H9 (cell line): ENCODE measurements around the gene SUPT3H. TPM values are rescaled to one million over a fixed set of nuclear protein-coding genes. Genes with fewer than 3 reads are reported as not detected.

Source experiments
- DNase-seq: peaks from one replicate; pipeline ENCODE4 v3.0.0-alpha.2; 2017
- H2AFZ ChIP-seq: one replicate; pipeline ENCODE4 v1.6.1; 2013; ENCODE audit warnings: mild to moderate bottlenecking, low read length, control low read depth, moderate library complexity
- H2AK5ac ChIP-seq: 2 replicates; pipeline ENCODE4 v1.6.1; 2013; ENCODE audit warnings: low read length, control low read depth, mixed read lengths; ENCODE audit not compliant: insufficient read length
- H2BK120ac ChIP-seq: one replicate; pipeline ENCODE4 v1.6.1; 2013; ENCODE audit warnings: low read depth, mild to moderate bottlenecking, low read length, control low read depth, inconsistent platforms; ENCODE audit not compliant: poor library complexity, severe bottlenecking
- H2BK12ac ChIP-seq: 2 replicates; pipeline ENCODE4 v1.6.1; 2013; ENCODE audit warnings: low read length, control low read depth, mixed read lengths, low read depth; ENCODE audit not compliant: insufficient read length
- H2BK15ac ChIP-seq: 2 replicates; pipeline ENCODE4 v1.6.1; 2013; ENCODE audit warnings: low read depth, low read length, control low read depth
- H2BK20ac ChIP-seq: one replicate; pipeline ENCODE4 v1.6.1; 2013; ENCODE audit warnings: low read depth, mild to moderate bottlenecking, low read length, control low read depth, inconsistent platforms; ENCODE audit not compliant: poor library complexity, severe bottlenecking
- H2BK5ac ChIP-seq: 2 replicates; pipeline ENCODE4 v1.6.1; 2013; ENCODE audit warnings: low read length, control low read depth, mixed read lengths; ENCODE audit not compliant: insufficient read length
- H3K14ac ChIP-seq: 2 replicates; pipeline ENCODE4 v1.6.1; 2013; ENCODE audit warnings: low read length, control low read depth; ENCODE audit not compliant: insufficient read depth
- H3K18ac ChIP-seq: 2 replicates; pipeline ENCODE4 v1.6.1; 2013; ENCODE audit warnings: low read depth, mild to moderate bottlenecking, mixed read lengths, low read length, control low read depth; ENCODE audit not compliant: insufficient read length
- H3K23ac ChIP-seq: 2 replicates; pipeline ENCODE4 v1.6.1; 2013; ENCODE audit warnings: low read length, control low read depth, mixed read lengths, low read depth; ENCODE audit not compliant: insufficient read length
- H3K23me2 ChIP-seq: 2 replicates; pipeline ENCODE4 v1.6.1; 2013; ENCODE audit warnings: low read depth, mild to moderate bottlenecking, mixed read lengths, low read length, control low read depth; ENCODE audit not compliant: insufficient read length, poor library complexity, severe bottlenecking
- H3K27ac ChIP-seq: 2 replicates; pipeline ENCODE4 v1.5.1; 2013; ENCODE audit warnings: low read length, control low read depth, mixed read lengths, low read depth; ENCODE audit not compliant: insufficient read length
- H3K27me3 ChIP-seq: 2 replicates; pipeline ENCODE4 v1.6.1; 2013; ENCODE audit warnings: low read length, control low read depth, inconsistent platforms; ENCODE audit not compliant: insufficient read depth
- H3K4ac ChIP-seq: 2 replicates; pipeline ENCODE4 v1.6.1; 2013; ENCODE audit warnings: low read depth, mild to moderate bottlenecking, control low read depth, inconsistent platforms, low read length, moderate library complexity
- H3K4me1 ChIP-seq: 2 replicates; pipeline ENCODE4 v1.6.1; 2013; ENCODE audit warnings: low read length, control low read depth, inconsistent platforms; ENCODE audit not compliant: insufficient read depth
- H3K4me2 ChIP-seq: 2 replicates; pipeline ENCODE4 v1.6.1; 2013; ENCODE audit warnings: low read length, control low read depth, mixed read lengths; ENCODE audit not compliant: insufficient read length, insufficient read depth
- H3K56ac ChIP-seq: 2 replicates; pipeline ENCODE4 v1.6.1; 2013; ENCODE audit warnings: low read depth, mild to moderate bottlenecking, mixed read lengths, low read length, control low read depth; ENCODE audit not compliant: insufficient read length
- H3K79me1 ChIP-seq: 2 replicates; pipeline ENCODE4 v1.6.1; 2013; ENCODE audit warnings: low read depth, mild to moderate bottlenecking, moderate library complexity, low read length, control low read depth, inconsistent platforms; ENCODE audit not compliant: insufficient read depth, poor library complexity, severe bottlenecking
- H3K79me2 ChIP-seq: 2 replicates; pipeline ENCODE4 v1.6.1; 2013; ENCODE audit warnings: low read length, control low read depth, inconsistent platforms; ENCODE audit not compliant: insufficient read depth
- H3K9ac ChIP-seq: 2 replicates; pipeline ENCODE4 v1.6.1; 2013; ENCODE audit warnings: low read length, control low read depth, mixed read lengths; ENCODE audit not compliant: insufficient read length; ENCODE audit errors: extremely low read depth
- H3K9me3 ChIP-seq: one replicate; pipeline ENCODE4 v1.6.1; 2013; ENCODE audit warnings: low read depth, low read length, inconsistent platforms; ENCODE audit not compliant: control insufficient read depth
- H3T11ph ChIP-seq: one replicate; pipeline ENCODE4 v1.6.1; 2013; ENCODE audit warnings: mild to moderate bottlenecking, low read length, control low read depth, inconsistent platforms
- H4K20me1 ChIP-seq: one replicate; pipeline ENCODE4 v1.6.1; 2013; ENCODE audit not compliant: control insufficient read depth, insufficient read length, insufficient read depth
- H4K5ac ChIP-seq: 2 replicates; pipeline ENCODE4 v1.6.1; 2013; ENCODE audit warnings: low read depth, mild to moderate bottlenecking, mixed read lengths, low read length, control low read depth; ENCODE audit not compliant: insufficient read length
- H4K8ac ChIP-seq: replicated peaks from 2 replicates; pipeline ENCODE4 v1.6.1; 2013; ENCODE audit warnings: low read length, control low read depth, mixed read lengths, low read depth; ENCODE audit not compliant: insufficient read length
- H4K91ac ChIP-seq: 2 replicates; pipeline ENCODE4 v1.6.1; 2013; ENCODE audit warnings: low read depth, mild to moderate bottlenecking, moderate library complexity, mixed read lengths, low read length, control low read depth; ENCODE audit not compliant: insufficient read length
- H3K27ac Mint-ChIP-seq, 3 experiments: 2 replicates in 2 of 3; 3 replicates in 1 of 3; pipeline ENCODE4 v1.8.0; 2020 to 2021; ENCODE audit warnings: mixed read lengths in 3 of 3, mild to moderate bottlenecking in 1 of 3, moderate library complexity in 1 of 3
- H3K27me3 Mint-ChIP-seq: 2 replicates; pipeline ENCODE4 v1.8.0; 2021; ENCODE audit warnings: low read depth, mild to moderate bottlenecking, moderate library complexity, mixed read lengths
- H3K36me3 Mint-ChIP-seq, 3 experiments: 2 replicates in 2 of 3; 3 replicates in 1 of 3; pipeline ENCODE4 v1.8.0; 2020 to 2021; ENCODE audit warnings: low read depth in 3 of 3, mixed read lengths in 3 of 3; ENCODE audit not compliant: insufficient read depth in 1 of 3
- H3K4me1 Mint-ChIP-seq, 2 experiments: 2 replicates each; pipeline ENCODE4 v1.8.0; 2020; ENCODE audit warnings: mixed read lengths in 2 of 2
- H3K4me3 Mint-ChIP-seq, 2 experiments: 2 replicates in 1 of 2; 3 replicates in 1 of 2; pipeline ENCODE4 v1.8.0; 2020 to 2021; ENCODE audit warnings: mild to moderate bottlenecking in 2 of 2, mixed read lengths in 2 of 2, moderate library complexity in 1 of 2
- H3K9me3 Mint-ChIP-seq, 2 experiments: 2 replicates in 1 of 2; 3 replicates in 1 of 2; pipeline ENCODE4 v1.8.0; 2020; ENCODE audit warnings: mild to moderate bottlenecking in 2 of 2, mixed read lengths in 2 of 2, moderate library complexity in 1 of 2
- CTCF ChIP-seq: fragments of 200-600 bp; sonication (generic); conservative IDR thresholded peaks from 3 replicates; pipeline ENCODE4 v1.8.0; 2021; ENCODE audit warnings: antibody characterized with exemption, mild to moderate bottlenecking
- WGBS: extraction: QIAGEN DNeasy Blood & Tissue Kit; methylation state at CpG from one replicate; pipeline ENCODE4 v1.1.7; 2013; ENCODE audit warnings: missing lambda C conversion rate, low lambda C conversion rate, mixed read lengths; ENCODE audit not compliant: insufficient read length; ENCODE audit errors: extremely low coverage; 5-methylcytosine and 5-hydroxymethylcytosine counted together
- total RNA-seq: library from RNA; stranded (reverse); gene quantifications from 2 replicates; pipeline ENCODE4 v1.2.1, GENCODE V29; 2021

SUPT3H gene
- total RNA-seq, 1 experiment from 2014 or later, result 22.5 TPM

DNA sequence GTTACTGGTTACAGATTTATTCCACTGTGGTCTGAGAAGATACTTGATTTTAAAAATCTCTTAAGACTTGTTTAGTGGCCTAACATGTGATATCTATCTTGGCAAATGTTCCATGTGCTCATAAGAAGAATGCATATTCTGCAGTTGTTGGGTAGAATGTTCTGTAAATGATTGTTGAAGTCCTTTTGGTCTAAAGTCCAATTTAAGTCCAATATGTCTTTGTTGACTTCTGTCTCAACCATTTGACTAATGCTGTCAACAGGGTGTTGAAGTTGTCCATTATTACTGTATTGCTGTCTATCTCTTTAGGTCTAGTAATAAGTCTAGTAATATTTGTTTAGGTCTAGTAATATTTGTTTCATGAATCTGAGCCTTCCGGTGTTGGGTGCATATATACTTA is 437.4 kb downstream of the SUPT3H start:
- H3K27ac ChIP-seq, result no peak overlapping the region
- H4K5ac ChIP-seq, result no peak overlapping the region
- no peak for DNase-seq
- no peaks in the 10 kb centered on the region for H3K79me1 ChIP-seq
- no peak overlapping the region for H4K91ac ChIP-seq
- no peaks in the 10 kb centered on the region for H3K79me2 ChIP-seq
- no peak overlapping the region for H2AFZ ChIP-seq
- H3K18ac ChIP-seq, result no peak overlapping the region
- no peak overlapping the region for H4K8ac ChIP-seq
- no peaks in the 10 kb centered on the region for H3K27me3 Mint-ChIP-seq
- no peak overlapping the region for H2BK20ac ChIP-seq
- H3K4ac ChIP-seq, result no peak overlapping the region
- H3K23me2 ChIP-seq, result no peaks in the 10 kb centered on the region
- peaks cover 0 to 10% of the 10 kb centered on the region in 2 experiments; a peak in 2 of 4 replicates for H3K4me1 Mint-ChIP-seq
- H4K20me1 ChIP-seq, result no peaks in the 10 kb centered on the region
- H3K27me3 ChIP-seq, result no peaks in the 10 kb centered on the region
- H3K56ac ChIP-seq, result no peak overlapping the region
- H3K4me2 ChIP-seq, result no peak overlapping the region
- H2BK5ac ChIP-seq, result no peak overlapping the region
- no peak overlapping the region for H2AK5ac ChIP-seq
- H2BK12ac ChIP-seq, result no peak overlapping the region
- TF ChIP-seq CTCF, result no peak
- no peak overlapping the region for H3K4me3 Mint-ChIP-seq
- no peaks in the 10 kb centered on the region for H3K4me1 ChIP-seq
- H2BK15ac ChIP-seq, result no peak overlapping the region
- H3K23ac ChIP-seq, result no peak overlapping the region
- peaks cover 2 to 3% of the 10 kb centered on the region in 2 experiments; a peak in 3 of 5 replicates for H3K9me3 Mint-ChIP-seq
- H3K27ac Mint-ChIP-seq, result no peak overlapping the region
- peaks cover 0 to 9% (median 0%) of the 10 kb centered on the region in 3 experiments; a peak in 4 of 7 replicates for H3K36me3 Mint-ChIP-seq
- WGBS, result no CpG with 5 or more reads among the region's 1 CpG
- no peak overlapping the region for H3T11ph ChIP-seq
- no peak overlapping the region for H3K14ac ChIP-seq
- H3K9me3 ChIP-seq, result no peaks in the 10 kb centered on the region
- H2BK120ac ChIP-seq, result no peak overlapping the region
- no peak overlapping the region for H3K9ac ChIP-seq
